Activated CD4-positive, alpha-beta T cell treated with anti-CD3 and anti-CD28 coated beads for 36 hours (primary cell): ENCODE results near the gene FERMT3. TPM values are rescaled to one million over a fixed set of nuclear protein-coding genes. Genes with fewer than 3 reads are reported as not detected.
A peak's percentile ranks its signal among the peaks of the same experiment; 100 is the strongest.

Experiments
- ATAC-seq: fragments of 200-7000 bp; cut with Tn5 transposase; one replicate; pipeline ENCODE4 v1.10.0; 2021; ENCODE audit warnings: mild to moderate bottlenecking, moderate library complexity
- CTCF ChIA-PET: fragments of 350-600 bp; sonication (Branson Sonifier 250); formaldehyde crosslinking; loops from one replicate; lab custom pipeline; 2021; ENCODE audit warnings: antibody characterized with exemption; lab: Charles Lee
- POLR2A ChIA-PET: fragments of 350-600 bp; sonication (Branson Sonifier 250); formaldehyde crosslinking; loops from one replicate; lab custom pipeline; 2021; ENCODE audit warnings: antibody characterized with exemption, inconsistent platforms; lab: Charles Lee
- DNase-seq: peaks from one replicate; pipeline ENCODE4 v3.0.0-alpha.2; 2020
- H3K27ac Mint-ChIP-seq: one replicate; pipeline ENCODE4 v1.8.0; 2021; ENCODE audit warnings: mixed read lengths
- H3K27me3 Mint-ChIP-seq: one replicate; pipeline ENCODE4 v1.8.0; 2021; ENCODE audit warnings: mixed read lengths
- H3K36me3 Mint-ChIP-seq: one replicate; pipeline ENCODE4 v1.8.0; 2021; ENCODE audit warnings: low read depth, mixed read lengths
- H3K4me1 Mint-ChIP-seq: one replicate; pipeline ENCODE4 v1.8.0; 2021; ENCODE audit warnings: mixed read lengths
- H3K4me3 Mint-ChIP-seq: one replicate; pipeline ENCODE4 v1.8.0; 2021; ENCODE audit warnings: mild to moderate bottlenecking, moderate library complexity, mixed read lengths
- H3K9me3 Mint-ChIP-seq: one replicate; pipeline ENCODE4 v1.8.0; 2021; ENCODE audit warnings: low read depth, mixed read lengths
- intact Hi-C, 2 experiments: fragments of 100-400 bp; cut with DNase I in 1 of 2; cut with micrococcal nuclease in 1 of 2; formaldehyde crosslinking; loops; one replicate each; pipeline versions ENCODE4 v1.14.2 to v1.15.1; 2022 to 2024; cut with DNase I, micrococcal nuclease
- total RNA-seq, 2 experiments: library from RNA; stranded (reverse); gene quantifications; one replicate each; pipeline ENCODE4 v1.2.3, GENCODE V29; 2021

Gene FERMT3
- total RNA-seq, 2 experiments from 2014 or later = 182 to 184 TPM

GRCh38 chr11:64248578-64248977 is 42.1 kb downstream of the FERMT3 start:
- POLR2A ChIA-PET = no interaction called here
- DNase-seq (no peak), ATAC-seq (no peak)
- peaks cover 22% of the 10 kb centered on the region for H3K4me1 Mint-ChIP-seq
- H3K27ac Mint-ChIP-seq = no peak overlapping the region
- intact Hi-C loops = loop anchor here in 1 of 2 experiments (10.0 kb wide), 2 partner anchors 866 to 1644 kb away; partner anchors contain the start of genes MTA2, TM7SF2 and ZNHIT2
- peaks cover 13% of the 10 kb centered on the region for H3K36me3 Mint-ChIP-seq
- H3K4me3 Mint-ChIP-seq = no peak overlapping the region
- H3K9me3 Mint-ChIP-seq = no peaks in the 10 kb centered on the region
- CTCF ChIA-PET = interaction anchor here (0.6 to 3.0 kb wide), 5 partner anchors 20 to 56 kb away, joined by 3 to 20 read pairs (median 3); partner anchors contain the start of gene FERMT3
- H3K27me3 Mint-ChIP-seq = no peaks in the 10 kb centered on the region

GRCh38 chr11:64249038-64249437 is 42.5 kb downstream of the FERMT3 start:
- Mint-ChIP-seq H3K27ac (no peak overlapping the region), H3K36me3 (peaks cover 8% of the 10 kb centered on the region), H3K4me3 (no peak overlapping the region), H3K4me1 (peaks cover 18% of the 10 kb centered on the region), H3K27me3 (no peaks in the 10 kb centered on the region), H3K9me3 (no peaks in the 10 kb centered on the region)
- CTCF ChIA-PET = interaction anchor here (0.6 to 3.2 kb wide), 7 partner anchors 7 to 56 kb away, joined by 3 to 20 read pairs (median 7); partner anchors contain the start of genes ESRRA, FERMT3 and FKBP2
- DNase-seq (no peak), ATAC-seq (no peak)
- POLR2A ChIA-PET = no interaction called here
- intact Hi-C loops = loop anchor here in 1 of 2 experiments (10.0 kb wide), 2 partner anchors 866 to 1644 kb away; partner anchors contain the start of genes MTA2, TM7SF2 and ZNHIT2

- Mint-ChIP-seq H3K4me1 (peaks cover 15% of the 10 kb centered on the region), H3K9me3 (no peaks in the 10 kb centered on the region), H3K36me3 (peaks cover 5% of the 10 kb centered on the region), H3K27ac (no peak overlapping the region), H3K27me3 (no peaks in the 10 kb centered on the region), H3K4me3 (no peak overlapping the region)
- ChIA-PET POLR2A (no interaction called here), CTCF (interaction anchor here (0.5 to 3.2 kb wide), 16 partner anchors 8 to 1461 kb away, joined by 3 to 20 read pairs (median 4); partner anchors contain the start of genes CATSPERZ, ESRRA, FERMT3 and FKBP2)
- ATAC-seq (no peak), DNase-seq (no peak)
- intact Hi-C loops = loop anchor here (1.0 to 10.0 kb wide), 3 partner anchors 45 to 1645 kb away; partner anchors contain the start of genes MTA2 (in 1 of the 2), TM7SF2 (in 1 of the 2) and ZNHIT2 (in 1 of the 2)
These were observed 43.3 kb downstream of the FERMT3 start for GRCh38 chr11:64249563-64250414.

GRCh38 chr11:64250415-64251015 is 44.0 kb downstream of the FERMT3 start:
- DNase-seq (no peak), ATAC-seq (no peak)
- H3K36me3 Mint-ChIP-seq = peaks cover 5% of the 10 kb centered on the region
- H3K9me3 Mint-ChIP-seq = no peaks in the 10 kb centered on the region
- ChIA-PET POLR2A (no interaction called here), CTCF (interaction anchor here (0.5 to 3.2 kb wide), 16 partner anchors 9 to 443 kb away, joined by 3 to 20 read pairs (median 4); partner anchors contain the start of genes CATSPERZ, ESRRA, FERMT3 and FKBP2)
- H3K4me3 Mint-ChIP-seq = peak overlapping the region; percentile 71
- H3K27me3 Mint-ChIP-seq = no peaks in the 10 kb centered on the region
- peaks cover 15% of the 10 kb centered on the region for H3K4me1 Mint-ChIP-seq
- intact Hi-C loops = loop anchor here (1.0 kb wide), 4 partner anchors 19 to 54 kb away; partner anchors contain the start of gene GPR137 (in 1 of the 2)
- no peak overlapping the region for H3K27ac Mint-ChIP-seq

GRCh38 chr11:64251016-64251752 is 44.7 kb downstream of the FERMT3 start, which contains the start of gene PLCB3:
PLCB3 (plus strand) TSS chr11:64251530; CDS start chr11:64251650, 120 bp downstream.
- H3K4me1 Mint-ChIP-seq = peaks cover 15% of the 10 kb centered on the region
- DNase-seq (peak; percentile 78), ATAC-seq (peak; percentile 62)
- POLR2A ChIA-PET = no interaction called here
- no peaks in the 10 kb centered on the region for H3K36me3 Mint-ChIP-seq
- H3K4me3 Mint-ChIP-seq = peak within 1 kb of the TSS; percentile 84
- no peaks in the 10 kb centered on the region for H3K9me3 Mint-ChIP-seq
- CTCF ChIA-PET = interaction anchor here (0.6 to 3.2 kb wide), 15 partner anchors 10 to 1423 kb away, joined by 3 to 20 read pairs (median 5); partner anchors contain the start of genes ESRRA and FKBP2
- intact Hi-C loops = loop anchor here (1.0 kb wide), 3 partner anchors 18 to 53 kb away; partner anchors contain the start of gene GPR137 (in 1 of the 2)
- no peaks in the 10 kb centered on the region for H3K27me3 Mint-ChIP-seq
- no peak within 1 kb of the TSS for H3K27ac Mint-ChIP-seq

GRCh38 chr11:64251753-64252002 is 45.2 kb downstream of the FERMT3 start:
- Mint-ChIP-seq H3K4me3 (peak overlapping the region; percentile 84), H3K27me3 (no peaks in the 10 kb centered on the region), H3K4me1 (peaks cover 15% of the 10 kb centered on the region), H3K9me3 (no peaks in the 10 kb centered on the region), H3K36me3 (no peaks in the 10 kb centered on the region), H3K27ac (no peak overlapping the region)
- intact Hi-C loops = loop anchor here (1.0 kb wide), 3 partner anchors 18 to 53 kb away; partner anchors contain the start of gene GPR137 (in 1 of the 2)
- CTCF ChIA-PET = interaction anchor here (0.6 to 3.2 kb wide), 11 partner anchors 10 to 1424 kb away, joined by 3 to 16 read pairs (median 5); partner anchors contain the start of genes ESRRA and FKBP2
- ATAC-seq = no peak
- POLR2A ChIA-PET = interaction anchor here (0.6 kb wide), 1 partner anchor 66 kb away, joined by 3 read pairs; the partner anchor contains the start of genes PRDX5 and TRMT112
- DNase-seq = no peak

GRCh38 chr11:64252003-64252872 is 45.7 kb downstream of the FERMT3 start:
- intact Hi-C loops = no loop called here
- Mint-ChIP-seq H3K36me3 (no peaks in the 10 kb centered on the region), H3K4me3 (peak overlapping the region; percentile 84), H3K9me3 (no peaks in the 10 kb centered on the region), H3K4me1 (peaks cover 13% of the 10 kb centered on the region), H3K27me3 (no peaks in the 10 kb centered on the region), H3K27ac (no peak overlapping the region)
- ATAC-seq (no peak), DNase-seq (peak; percentile 52)
- ChIA-PET CTCF (interaction anchor here (0.5 to 3.2 kb wide), 15 partner anchors 10 to 1774 kb away, joined by 3 to 16 read pairs (median 3); partner anchors contain the start of genes CATSPER1, ESRRA and FKBP2), POLR2A (interaction anchor here (0.6 kb wide), 1 partner anchor 65 kb away, joined by 3 read pairs; the partner anchor contains the start of genes PRDX5 and TRMT112)

GRCh38 chr11:64253043-64253442 is 46.5 kb downstream of the FERMT3 start:
- Mint-ChIP-seq H3K36me3 (no peaks in the 10 kb centered on the region), H3K27ac (no peak overlapping the region), H3K27me3 (no peaks in the 10 kb centered on the region), H3K4me1 (peaks cover 13% of the 10 kb centered on the region), H3K4me3 (peak overlapping the region; percentile 84), H3K9me3 (no peaks in the 10 kb centered on the region)
- intact Hi-C loops = no loop called here
- no peak for ATAC-seq
- DNase-seq = no peak
- ChIA-PET POLR2A (no interaction called here), CTCF (interaction anchor here (0.7 to 1.4 kb wide), 4 partner anchors 10 to 640 kb away, joined by 3 to 8 read pairs (median 3); partner anchors contain the start of gene FERMT3)

GRCh38 chr11:64253481-64253880 is 47.0 kb downstream of the FERMT3 start:
- H3K27ac Mint-ChIP-seq = no peak overlapping the region

More at GRCh38 chr11:64253481-64253880, 47.0 kb downstream of the FERMT3 start:
- peaks cover 13% of the 10 kb centered on the region for H3K4me1 Mint-ChIP-seq
- ChIA-PET POLR2A (no interaction called here), CTCF (interaction anchor here (1.2 to 1.3 kb wide), 2 partner anchors 14 to 46 kb away, joined by 3 read pairs; partner anchors contain the start of gene FERMT3)
- no peaks in the 10 kb centered on the region for H3K9me3 Mint-ChIP-seq
- no peaks in the 10 kb centered on the region for H3K27me3 Mint-ChIP-seq
- H3K36me3 Mint-ChIP-seq = no peaks in the 10 kb centered on the region
- intact Hi-C loops = no loop called here
- ATAC-seq (no peak), DNase-seq (no peak)
- H3K4me3 Mint-ChIP-seq = peak overlapping the region; percentile 84
